NCI-H526 treated with DMSO at 0.1 percent for 48 hours (cell line): Measurements from ENCODE around the gene ADAM15.

Source experiments
- DNase-seq: peaks from one replicate; lab custom pipeline; 2025; lab: John Stamatoyannopoulos, UW

Gene ADAM15

GRCh38 chr1:155050560-155051341 is at the start of gene ADAM15:
TSS of gene ADAM15 (plus strand) at chr1:155051316. CDS start at chr1:155051387, 71 bp downstream.
- peak; percentile 92 for DNase-seq

GRCh38 chr1:155001425-155001674 is 49.8 kb upstream of the ADAM15 start:
- DNase-seq = no peak

GRCh38 chr1:155001675-155002463 is 49.2 kb upstream of the ADAM15 start:
- DNase-seq = peak; percentile 100

GRCh38 chr1:155002464-155003226 is 48.5 kb upstream of the ADAM15 start, which contains the start of gene ZBTB7B:
TSS of gene ZBTB7B (plus strand) at chr1:155002802. CDS start at chr1:155014661, 11,859 bp downstream.
- no peak for DNase-seq

GRCh38 chr1:155003227-155003765 is 47.8 kb upstream of the ADAM15 start:
- DNase-seq = peak; percentile 66

GRCh38 chr1:155003766-155004351 is 47.3 kb upstream of the ADAM15 start:
- DNase-seq = peak; percentile 36

GRCh38 chr1:155004352-155005075 is 46.6 kb upstream of the ADAM15 start:
- no peak for DNase-seq

- no peak for DNase-seq
Observed at GRCh38 chr1:155005076-155006011, 45.8 kb upstream of the ADAM15 start.

GRCh38 chr1:155006601-155007101 is 44.5 kb upstream of the ADAM15 start:
- peak; percentile 45 for DNase-seq

- DNase-seq = no peak
Observed at GRCh38 chr1:155007251-155007828, 43.8 kb upstream of the ADAM15 start.

GRCh38 chr1:155008015-155008941 is 42.8 kb upstream of the ADAM15 start:
- no peak for DNase-seq

- DNase-seq = no peak
Observed at GRCh38 chr1:155009221-155009711, 41.9 kb upstream of the ADAM15 start.

- DNase-seq = no peak
Observed at GRCh38 chr1:155009742-155010141, 41.4 kb upstream of the ADAM15 start.

- no peak for DNase-seq
Observed at GRCh38 chr1:155010211-155010918, 40.8 kb upstream of the ADAM15 start.

GRCh38 chr1:155011004-155011416 is 40.1 kb upstream of the ADAM15 start:
- no peak for DNase-seq

- DNase-seq = no peak
Observed at GRCh38 chr1:155011437-155012025, 39.6 kb upstream of the ADAM15 start.

GRCh38 chr1:155012026-155012546 is 39.0 kb upstream of the ADAM15 start:
- DNase-seq = peak; percentile 59
